Spleen (tissue), 3 donors: ENCODE measurements around the gene SPATA12.

ENCODE experiments used
- POLR2A ChIP-seq, 3 donors: fragments of 450-650 bp; IDR thresholded peaks; one replicate each; pipeline ENCODE4 v1.5.1; 2017; ENCODE audit warnings: antibody characterized with exemption in 3 of 3, mild to moderate bottlenecking in 1 of 3
- POLR2AphosphoS5 ChIP-seq, 3 donors: sonication (generic); formaldehyde crosslinking; IDR thresholded peaks; one replicate each; pipeline ENCODE4 v1.5.1; 2017; ENCODE audit warnings: antibody characterized with exemption in 3 of 3

DNA sequence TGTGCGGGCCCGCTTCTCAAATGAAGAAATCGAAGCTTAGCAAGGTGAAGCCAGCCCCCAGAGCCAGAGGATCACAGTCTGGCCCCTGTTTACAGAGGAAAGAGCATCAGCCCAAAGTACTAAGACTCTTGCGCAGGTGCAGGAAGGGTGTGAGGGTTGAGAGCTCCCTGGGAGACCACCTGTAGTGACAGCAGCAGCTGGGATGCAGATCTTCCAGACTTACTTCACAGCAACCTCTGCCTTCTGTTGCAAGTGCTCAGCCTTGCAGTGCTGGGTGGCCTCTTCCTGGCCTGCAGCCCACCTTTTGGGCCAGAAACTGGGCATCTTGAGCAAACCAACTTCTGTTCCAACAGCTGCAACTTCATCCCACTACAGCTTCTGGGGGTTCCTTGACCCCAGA lies 19.7 kb downstream of the SPATA12 start:
- TF ChIP-seq POLR2AphosphoS5 (IDR thresholded peaks at IDR 0.05) (no peak), POLR2A (IDR thresholded peaks at IDR 0.05) (no peak)
